ENCODE data around the gene TMEM106A. TPM values are rescaled to one million over a fixed set of nuclear protein-coding genes. Genes with fewer than 3 reads are reported as not detected.
"Not testable (repeated sequence)": the region's sequence is repeated elsewhere in the genome, so short reads cannot be mapped to it uniquely, and the experiment has no call there.

The TMEM106A gene
- total and polyA plus RNA-seq, 10 donors = 2.8 to 53.4 (median 30.7) TPM

DNA sequence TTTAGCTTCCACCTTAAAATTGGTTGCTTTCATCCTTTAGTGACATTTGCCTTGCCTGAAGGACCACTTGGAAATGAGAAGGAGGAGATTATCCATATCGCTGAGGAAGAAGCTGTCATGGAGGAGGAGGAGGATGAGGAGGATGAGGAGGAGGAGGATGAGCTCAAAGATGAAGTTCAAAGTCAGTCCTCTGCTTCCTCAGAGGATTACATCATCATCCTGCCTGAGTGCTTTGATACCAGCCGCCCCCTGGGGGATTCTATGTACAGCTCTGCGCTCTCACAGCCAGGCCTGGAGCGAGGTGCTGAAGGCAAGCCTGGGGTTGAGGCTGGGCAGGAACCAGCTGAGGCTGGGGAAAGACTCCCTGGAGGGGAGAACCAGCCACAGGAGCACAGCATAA is 11.5 kb upstream of the TMEM106A start:
- WGBS, 5 donors = 72 to 89% (median 79%) methylated on average over 4 of the region's 4 CpGs
- no peaks in the 10 kb centered on the region for H3K9me3 ChIP-seq

DNA sequence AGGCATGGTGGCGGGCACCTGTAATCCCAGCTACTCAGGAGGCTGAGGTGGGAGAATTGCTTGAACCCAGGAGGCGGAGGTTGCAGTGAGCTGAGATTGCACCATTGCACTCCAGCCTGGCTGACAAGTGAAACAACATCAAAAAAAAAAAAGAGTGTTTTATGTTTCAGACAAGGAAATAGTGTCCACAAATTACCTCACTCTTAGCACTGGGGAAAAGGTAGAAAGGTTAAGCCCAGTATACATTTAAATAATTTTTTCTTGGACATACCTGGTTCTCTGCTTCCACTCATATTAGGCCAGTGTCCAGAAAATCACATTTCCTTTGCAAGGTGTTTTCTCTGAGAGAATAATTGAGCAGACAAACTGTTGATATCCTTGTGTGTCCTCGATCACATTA is 8.7 kb upstream of the TMEM106A start:
- H3K27ac ChIP-seq; H3K27me3 ChIP-seq (replicated peaks in 1 of 7); DNase-seq; intact Hi-C loops (cut with DNase I; ENCODE audit: low total_unique reads); H3K4me3 ChIP-seq; H3K4me1 ChIP-seq; H3K9me3 ChIP-seq: not testable (repeated sequence)
- WGBS, 5 donors = 95 to 100% (median 97%) methylated on average over 3 of the region's 3 CpGs
- H3K36me3 ChIP-seq = peaks cover 7 to 100% (median 91%) of the 10 kb centered on the region in 6 donors

More for the DNA sequence above, 11.5 kb upstream of the TMEM106A start:
- Histone ChIP-seq H3K36me3 (peaks cover 7 to 100% (median 100%) of the 10 kb centered on the region in 6 donors), H3K27ac (no peak overlapping the region), H3K4me3 (no peak overlapping the region), H3K4me1 (no peaks in the 10 kb centered on the region), H3K27me3 (replicated peaks in 1 of 7) (no peaks in the 10 kb centered on the region)
- TF ChIP-seq POLR2AphosphoS5 (IDR thresholded peaks at IDR 0.05) (peak in 2 of 3 donors; percentile 12 to 21), POLR2A (IDR thresholded peaks at IDR 0.05) (no peak)
- intact Hi-C loops (cut with DNase I; ENCODE audit: low total_unique reads) = no loop called here
- DNase-seq = no peak

DNA sequence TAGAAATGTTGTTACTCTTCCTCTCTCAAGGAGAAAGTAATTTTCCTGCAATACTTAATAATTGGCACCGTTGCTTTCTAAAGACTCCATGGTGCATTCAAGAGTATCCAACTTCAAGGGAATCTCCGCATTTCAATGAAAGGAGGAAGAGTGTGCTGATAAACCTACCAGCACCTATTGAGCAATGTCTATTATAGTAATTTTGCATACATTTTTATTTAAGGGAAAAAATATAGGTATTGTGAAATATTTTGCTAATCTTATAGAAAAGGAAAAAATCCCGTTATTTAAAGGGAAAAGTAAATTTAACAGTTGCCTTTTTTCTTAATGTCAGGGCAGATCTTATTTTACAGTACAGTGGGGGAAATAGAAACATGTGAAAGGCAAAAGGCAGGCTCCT is 1.1 kb upstream of the TMEM106A start:
- intact Hi-C loops (cut with DNase I; ENCODE audit: low total_unique reads) = no loop called here
- H3K4me3 ChIP-seq = peak overlapping the region in 1 of 8 donors; percentile 89
- no peak for DNase-seq

DNA sequence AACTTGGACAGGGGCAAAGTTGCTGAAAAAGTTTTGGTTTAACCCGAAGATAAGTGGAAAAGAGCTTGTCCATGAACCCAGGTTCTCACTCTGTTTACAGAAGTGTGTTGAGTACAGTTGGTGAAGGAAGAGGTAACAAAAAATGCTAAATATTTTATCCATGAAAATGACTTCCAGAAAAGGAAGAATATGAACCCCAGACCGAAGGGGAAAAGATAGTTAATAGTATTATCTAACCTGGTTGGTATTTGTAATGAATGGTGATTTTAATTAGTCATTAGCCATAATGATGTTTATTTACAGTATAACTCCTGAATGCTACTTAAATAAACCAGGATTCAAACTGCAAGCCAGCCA is 574 bp upstream of the TMEM106A start:
- TF ChIP-seq, protein P1, sequence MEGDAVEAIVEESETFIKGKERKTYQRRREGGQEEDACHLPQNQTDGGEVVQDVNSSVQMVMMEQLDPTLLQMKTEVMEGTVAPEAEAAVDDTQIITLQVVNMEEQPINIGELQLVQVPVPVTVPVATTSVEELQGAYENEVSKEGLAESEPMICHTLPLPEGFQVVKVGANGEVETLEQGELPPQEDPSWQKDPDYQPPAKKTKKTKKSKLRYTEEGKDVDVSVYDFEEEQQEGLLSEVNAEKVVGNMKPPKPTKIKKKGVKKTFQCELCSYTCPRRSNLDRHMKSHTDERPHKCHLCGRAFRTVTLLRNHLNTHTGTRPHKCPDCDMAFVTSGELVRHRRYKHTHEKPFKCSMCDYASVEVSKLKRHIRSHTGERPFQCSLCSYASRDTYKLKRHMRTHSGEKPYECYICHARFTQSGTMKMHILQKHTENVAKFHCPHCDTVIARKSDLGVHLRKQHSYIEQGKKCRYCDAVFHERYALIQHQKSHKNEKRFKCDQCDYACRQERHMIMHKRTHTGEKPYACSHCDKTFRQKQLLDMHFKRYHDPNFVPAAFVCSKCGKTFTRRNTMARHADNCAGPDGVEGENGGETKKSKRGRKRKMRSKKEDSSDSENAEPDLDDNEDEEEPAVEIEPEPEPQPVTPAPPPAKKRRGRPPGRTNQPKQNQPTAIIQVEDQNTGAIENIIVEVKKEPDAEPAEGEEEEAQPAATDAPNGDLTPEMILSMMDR (IDR thresholded peaks at IDR 0.05 in 8 of 11, conservative IDR thresholded peaks at IDR 0.05 in 3 of 11) = no peak
- TF ChIP-seq POLR2A (IDR thresholded peaks at IDR 0.05) = no peak
- TF ChIP-seq POLR2AphosphoS5 (IDR thresholded peaks at IDR 0.05) = no peak
- peak overlapping the region; percentile 79 to 93 (median 88) for H3K27ac ChIP-seq
- 10 to 20% (median 13%) methylated on average over 2 of the region's 2 CpGs for WGBS, 5 donors
- peaks cover 16 to 51% (median 34%) of the 10 kb centered on the region in 6 donors for H3K4me1 ChIP-seq
- no peak for DNase-seq
- H3K36me3 ChIP-seq = peaks cover 3 to 79% (median 35%) of the 10 kb centered on the region in 6 donors
- H3K27me3 ChIP-seq (replicated peaks in 1 of 7) = no peaks in the 10 kb centered on the region
- H3K9me3 ChIP-seq = no peaks in the 10 kb centered on the region
- intact Hi-C loops (cut with DNase I; ENCODE audit: low total_unique reads) = no loop called here
- H3K4me3 ChIP-seq = peak overlapping the region; percentile 58 to 89 (median 66)

More for the DNA sequence above, 1.1 kb upstream of the TMEM106A start:
- no peaks in the 10 kb centered on the region for H3K27me3 ChIP-seq (replicated peaks in 1 of 7)
- TF ChIP-seq POLR2AphosphoS5 (IDR thresholded peaks at IDR 0.05) = no peak
- TF ChIP-seq, protein P1 (IDR thresholded peaks at IDR 0.05 in 8 of 11, conservative IDR thresholded peaks at IDR 0.05 in 3 of 11) = no peak
- no peak for TF ChIP-seq POLR2A (IDR thresholded peaks at IDR 0.05)
- H3K4me1 ChIP-seq = peaks cover 16 to 51% (median 34%) of the 10 kb centered on the region in 6 donors
- peaks cover 3 to 79% (median 33%) of the 10 kb centered on the region in 6 donors for H3K36me3 ChIP-seq
- 59 to 81% (median 65%) methylated on average over 3 of the region's 3 CpGs for WGBS, 5 donors
- H3K27ac ChIP-seq = peak overlapping the region; percentile 79 to 93 (median 88)
- no peaks in the 10 kb centered on the region for H3K9me3 ChIP-seq

DNA sequence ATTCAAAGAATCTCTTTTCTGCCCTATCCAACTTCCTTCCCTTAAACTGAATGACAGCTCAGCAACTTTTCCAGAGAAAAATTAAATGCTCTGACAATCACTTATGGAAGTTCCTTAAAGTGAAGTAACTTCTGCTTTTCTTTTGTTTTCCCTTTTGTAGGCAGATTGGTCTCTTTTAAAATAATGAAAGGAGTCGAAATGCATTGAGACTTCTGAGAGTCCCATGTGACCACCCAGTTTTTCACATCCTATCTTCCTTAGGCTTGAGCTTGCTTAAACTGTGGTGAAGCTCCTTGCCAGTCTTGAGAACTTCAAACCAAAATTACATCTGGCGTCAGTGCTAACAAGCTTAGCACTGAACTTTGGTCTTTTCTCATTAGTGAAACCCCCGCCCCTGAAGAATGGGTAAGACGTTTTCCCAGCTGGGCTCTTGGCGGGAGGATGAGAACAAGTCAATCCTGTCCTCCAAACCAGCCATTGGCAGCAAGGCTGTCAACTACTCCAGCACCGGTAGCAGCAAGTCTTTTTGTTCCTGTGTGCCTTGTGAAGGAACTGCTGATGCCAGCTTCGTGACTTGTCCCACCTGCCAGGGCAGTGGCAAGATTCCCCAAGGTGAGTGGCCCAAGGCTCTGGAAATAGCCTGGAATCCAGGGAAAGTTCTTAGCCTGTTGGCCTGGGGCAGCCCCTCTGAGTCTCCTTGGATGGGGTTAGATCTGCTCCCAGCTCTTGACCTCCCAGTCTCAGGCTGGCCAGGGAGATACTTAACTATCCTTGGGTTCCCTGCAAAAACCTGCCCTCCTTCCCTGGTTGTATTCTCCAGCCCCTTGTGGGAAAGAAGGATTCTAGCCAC is 1.2 kb downstream of the TMEM106A start:
- peak overlapping the region; percentile 58 to 89 (median 66) for H3K4me3 ChIP-seq
- no peaks in the 10 kb centered on the region for H3K9me3 ChIP-seq
- peak overlapping the region; percentile 79 to 93 (median 88) for H3K27ac ChIP-seq
- H3K4me1 ChIP-seq = peaks cover 16 to 51% (median 34%) of the 10 kb centered on the region in 6 donors
- 17 to 53% (median 40%) methylated on average over 4 to 7 of the region's 7 CpGs for WGBS, 5 donors
- H3K36me3 ChIP-seq = peaks cover 0 to 79% (median 40%) of the 10 kb centered on the region in 6 donors
- peak; percentile 60 for DNase-seq
- TF ChIP-seq, protein P1 (IDR thresholded peaks at IDR 0.05 in 8 of 11, conservative IDR thresholded peaks at IDR 0.05 in 3 of 11) = no peak
- TF ChIP-seq POLR2A (IDR thresholded peaks at IDR 0.05) (no peak), POLR2AphosphoS5 (IDR thresholded peaks at IDR 0.05) (no peak)
- intact Hi-C loops (cut with DNase I; ENCODE audit: low total_unique reads) = no loop called here
- H3K27me3 ChIP-seq (replicated peaks in 1 of 7) = no peaks in the 10 kb centered on the region

Data from spleen (tissue), 11 donors.